ENCODE measurements around the gene DNAJA4.

The DNAJA4 gene

GRCh38 chr15:78302579-78303312, 38.4 kb downstream of the DNAJA4 start:
- Histone ChIP-seq H3K4me3 (ENCODE audit: extremely low read depth, insufficient read depth, low read length, poor library complexity, severe bottlenecking) (no peak overlapping the region), H3K9me3 (ENCODE audit: control insufficient read depth, low read length) (no peaks in the 10 kb centered on the region), H3K27ac (ENCODE audit: low read depth, low read length, severe bottlenecking) (no peak overlapping the region), H3K36me3 (ENCODE audit: control insufficient read depth, insufficient read depth, low read length) (no peaks in the 10 kb centered on the region), H3K4me1 (ENCODE audit: control insufficient read depth, insufficient read depth, low read length, poor library complexity, severe bottlenecking) (peaks cover 32% of the 10 kb centered on the region)
- 60 to 86% methylated on average over 1 of the region's 5 CpGs for WGBS, 2 experiments (ENCODE audit: insufficient coverage in 2 of 2)

GRCh38 chr15:78304216-78305066, 40.1 kb downstream of the DNAJA4 start:
- Histone ChIP-seq H3K4me1 (ENCODE audit: control insufficient read depth, insufficient read depth, low read length, poor library complexity, severe bottlenecking) (peaks cover 20% of the 10 kb centered on the region), H3K9me3 (ENCODE audit: control insufficient read depth, low read length) (no peaks in the 10 kb centered on the region), H3K27ac (ENCODE audit: low read depth, low read length, severe bottlenecking) (no peak overlapping the region), H3K36me3 (ENCODE audit: control insufficient read depth, insufficient read depth, low read length) (no peaks in the 10 kb centered on the region), H3K4me3 (ENCODE audit: extremely low read depth, insufficient read depth, low read length, poor library complexity, severe bottlenecking) (no peak overlapping the region)
- WGBS, 2 experiments (ENCODE audit: insufficient coverage in 2 of 2), result 88 to 94% methylated on average over 5 of the region's 9 CpGs

GRCh38 chr15:78306176-78306774, 41.9 kb downstream of the DNAJA4 start:
- H3K27ac ChIP-seq (ENCODE audit: low read depth, low read length, severe bottlenecking), result peak overlapping the region; percentile 72
- 92 to 95% methylated on average over 3 of the region's 3 CpGs for WGBS, 2 experiments (ENCODE audit: insufficient coverage in 2 of 2)
- no peak overlapping the region for H3K4me3 ChIP-seq (ENCODE audit: extremely low read depth, insufficient read depth, low read length, poor library complexity, severe bottlenecking)
- no peaks in the 10 kb centered on the region for H3K36me3 ChIP-seq (ENCODE audit: control insufficient read depth, insufficient read depth, low read length)
- H3K4me1 ChIP-seq (ENCODE audit: control insufficient read depth, insufficient read depth, low read length, poor library complexity, severe bottlenecking), result peaks cover 15% of the 10 kb centered on the region
- no peaks in the 10 kb centered on the region for H3K9me3 ChIP-seq (ENCODE audit: control insufficient read depth, low read length)

GRCh38 chr15:78307976-78308375, 43.6 kb downstream of the DNAJA4 start:
- WGBS, 2 experiments (ENCODE audit: insufficient coverage in 2 of 2), result 77 to 86% methylated on average over 4 of the region's 6 CpGs
- no peaks in the 10 kb centered on the region for H3K9me3 ChIP-seq (ENCODE audit: control insufficient read depth, low read length)
- peaks cover 15% of the 10 kb centered on the region for H3K4me1 ChIP-seq (ENCODE audit: control insufficient read depth, insufficient read depth, low read length, poor library complexity, severe bottlenecking)
- H3K27ac ChIP-seq (ENCODE audit: low read depth, low read length, severe bottlenecking), result no peak overlapping the region
- no peak overlapping the region for H3K4me3 ChIP-seq (ENCODE audit: extremely low read depth, insufficient read depth, low read length, poor library complexity, severe bottlenecking)
- no peaks in the 10 kb centered on the region for H3K36me3 ChIP-seq (ENCODE audit: control insufficient read depth, insufficient read depth, low read length)

GRCh38 chr15:78308422-78309032, 44.2 kb downstream of the DNAJA4 start:
- Histone ChIP-seq H3K4me1 (ENCODE audit: control insufficient read depth, insufficient read depth, low read length, poor library complexity, severe bottlenecking) (peaks cover 15% of the 10 kb centered on the region), H3K9me3 (ENCODE audit: control insufficient read depth, low read length) (no peaks in the 10 kb centered on the region), H3K4me3 (ENCODE audit: extremely low read depth, insufficient read depth, low read length, poor library complexity, severe bottlenecking) (no peak overlapping the region), H3K36me3 (ENCODE audit: control insufficient read depth, insufficient read depth, low read length) (no peaks in the 10 kb centered on the region), H3K27ac (ENCODE audit: low read depth, low read length, severe bottlenecking) (no peak overlapping the region)
- 17 to 23% methylated on average over 9 of the region's 9 CpGs for WGBS, 2 experiments (ENCODE audit: insufficient coverage in 2 of 2)

- Histone ChIP-seq H3K4me1 (ENCODE audit: control insufficient read depth, insufficient read depth, low read length, poor library complexity, severe bottlenecking) (peaks cover 11% of the 10 kb centered on the region), H3K9me3 (ENCODE audit: control insufficient read depth, low read length) (no peaks in the 10 kb centered on the region), H3K27ac (ENCODE audit: low read depth, low read length, severe bottlenecking) (no peak overlapping the region), H3K4me3 (ENCODE audit: extremely low read depth, insufficient read depth, low read length, poor library complexity, severe bottlenecking) (no peak overlapping the region), H3K36me3 (ENCODE audit: control insufficient read depth, insufficient read depth, low read length) (no peaks in the 10 kb centered on the region)
- 75 to 93% methylated on average over 3 of the region's 3 CpGs for WGBS, 2 experiments (ENCODE audit: insufficient coverage in 2 of 2)
These were observed 46.9 kb downstream of the DNAJA4 start for GRCh38 chr15:78311292-78311691.

- Histone ChIP-seq H3K36me3 (ENCODE audit: control insufficient read depth, insufficient read depth, low read length) (no peaks in the 10 kb centered on the region), H3K4me1 (ENCODE audit: control insufficient read depth, insufficient read depth, low read length, poor library complexity, severe bottlenecking) (peaks cover 3% of the 10 kb centered on the region), H3K4me3 (ENCODE audit: extremely low read depth, insufficient read depth, low read length, poor library complexity, severe bottlenecking) (no peak overlapping the region), H3K27ac (ENCODE audit: low read depth, low read length, severe bottlenecking) (no peak overlapping the region), H3K9me3 (ENCODE audit: control insufficient read depth, low read length) (no peaks in the 10 kb centered on the region)
- WGBS, 2 experiments (ENCODE audit: insufficient coverage in 2 of 2), result 59 to 70% methylated on average over 4 of the region's 4 CpGs
These were observed 48.2 kb downstream of the DNAJA4 start for GRCh38 chr15:78312536-78312935.

GRCh38 chr15:78312957-78313356, 48.6 kb downstream of the DNAJA4 start:
- Histone ChIP-seq H3K4me1 (ENCODE audit: control insufficient read depth, insufficient read depth, low read length, poor library complexity, severe bottlenecking) (peaks cover 3% of the 10 kb centered on the region), H3K9me3 (ENCODE audit: control insufficient read depth, low read length) (no peaks in the 10 kb centered on the region), H3K4me3 (ENCODE audit: extremely low read depth, insufficient read depth, low read length, poor library complexity, severe bottlenecking) (no peak overlapping the region), H3K27ac (ENCODE audit: low read depth, low read length, severe bottlenecking) (no peak overlapping the region), H3K36me3 (ENCODE audit: control insufficient read depth, insufficient read depth, low read length) (no peaks in the 10 kb centered on the region)
- 73 to 90% methylated on average over 3 to 4 of the region's 5 CpGs for WGBS, 2 experiments (ENCODE audit: insufficient coverage in 2 of 2)

GRCh38 chr15:78313383-78313782, 49.0 kb downstream of the DNAJA4 start:
- H3K4me3 ChIP-seq (ENCODE audit: extremely low read depth, insufficient read depth, low read length, poor library complexity, severe bottlenecking), result no peak overlapping the region
- no peaks in the 10 kb centered on the region for H3K36me3 ChIP-seq (ENCODE audit: control insufficient read depth, insufficient read depth, low read length)
- no peaks in the 10 kb centered on the region for H3K9me3 ChIP-seq (ENCODE audit: control insufficient read depth, low read length)
- H3K4me1 ChIP-seq (ENCODE audit: control insufficient read depth, insufficient read depth, low read length, poor library complexity, severe bottlenecking), result peaks cover 3% of the 10 kb centered on the region
- no peak overlapping the region for H3K27ac ChIP-seq (ENCODE audit: low read depth, low read length, severe bottlenecking)
- WGBS, 2 experiments (ENCODE audit: insufficient coverage in 2 of 2), result 78 to 82% methylated on average over 8 of the region's 8 CpGs

- H3K9me3 ChIP-seq (ENCODE audit: control insufficient read depth, low read length), result no peaks in the 10 kb centered on the region
- H3K4me3 ChIP-seq (ENCODE audit: extremely low read depth, insufficient read depth, low read length, poor library complexity, severe bottlenecking), result no peak overlapping the region
- 89 to 93% methylated on average over 5 to 6 of the region's 7 CpGs for WGBS, 2 experiments (ENCODE audit: insufficient coverage in 2 of 2)
- no peak overlapping the region for H3K27ac ChIP-seq (ENCODE audit: low read depth, low read length, severe bottlenecking)
- peaks cover 3% of the 10 kb centered on the region for H3K4me1 ChIP-seq (ENCODE audit: control insufficient read depth, insufficient read depth, low read length, poor library complexity, severe bottlenecking)
- no peaks in the 10 kb centered on the region for H3K36me3 ChIP-seq (ENCODE audit: control insufficient read depth, insufficient read depth, low read length)
These were observed 49.8 kb downstream of the DNAJA4 start for GRCh38 chr15:78314181-78314581.
